ENCODE data around the gene FOXJ1.

FOXJ1 gene

GRCh38 chr17:76138234-76138895 lies 2.7 kb downstream of the FOXJ1 start:
- H3K36me3 ChIP-seq (ENCODE audit: low read depth) = no peaks in the 10 kb centered on the region
- no peak for DNase-seq (ENCODE audit: low spot score)
- H3K4me1 ChIP-seq (ENCODE audit: insufficient read depth, poor library complexity, severe bottlenecking) = peaks cover 4% of the 10 kb centered on the region
- peaks cover 28% of the 10 kb centered on the region for H3K27me3 ChIP-seq (ENCODE audit: insufficient read depth, poor library complexity, severe bottlenecking)
- no peaks in the 10 kb centered on the region for H3K9me3 ChIP-seq (ENCODE audit: severe bottlenecking)
- ATAC-seq (ENCODE audit: low read depth) = no peak
- H3K27ac ChIP-seq (ENCODE audit: poor library complexity, severe bottlenecking) = no peak overlapping the region
- TF ChIP-seq CTCF (IDR thresholded peaks at IDR 0.05; ENCODE audit: poor library complexity, severe bottlenecking) = no peak
- no peak overlapping the region for H3K4me3 ChIP-seq (ENCODE audit: severe bottlenecking)

GRCh38 chr17:76137351-76138233 lies 3.5 kb downstream of the FOXJ1 start:
- no peak overlapping the region for H3K4me3 ChIP-seq (ENCODE audit: severe bottlenecking)
- H3K9me3 ChIP-seq (ENCODE audit: severe bottlenecking) = no peaks in the 10 kb centered on the region
- DNase-seq (ENCODE audit: low spot score) = no peak
- H3K36me3 ChIP-seq (ENCODE audit: low read depth) = no peaks in the 10 kb centered on the region
- H3K4me1 ChIP-seq (ENCODE audit: insufficient read depth, poor library complexity, severe bottlenecking) = peaks cover 12% of the 10 kb centered on the region
- no peak for TF ChIP-seq CTCF (IDR thresholded peaks at IDR 0.05; ENCODE audit: poor library complexity, severe bottlenecking)
- peaks cover 28% of the 10 kb centered on the region for H3K27me3 ChIP-seq (ENCODE audit: insufficient read depth, poor library complexity, severe bottlenecking)
- ATAC-seq (ENCODE audit: low read depth) = no peak
- H3K27ac ChIP-seq (ENCODE audit: poor library complexity, severe bottlenecking) = no peak overlapping the region

GRCh38 chr17:76137001-76137350 lies 4.1 kb downstream of the FOXJ1 start:
- DNase-seq (ENCODE audit: low spot score) (no peak), ATAC-seq (ENCODE audit: low read depth) (no peak)
- Histone ChIP-seq H3K27me3 (ENCODE audit: insufficient read depth, poor library complexity, severe bottlenecking) (peaks cover 28% of the 10 kb centered on the region), H3K27ac (ENCODE audit: poor library complexity, severe bottlenecking) (no peak overlapping the region), H3K4me1 (ENCODE audit: insufficient read depth, poor library complexity, severe bottlenecking) (peaks cover 16% of the 10 kb centered on the region), H3K36me3 (ENCODE audit: low read depth) (no peaks in the 10 kb centered on the region), H3K9me3 (ENCODE audit: severe bottlenecking) (no peaks in the 10 kb centered on the region), H3K4me3 (ENCODE audit: severe bottlenecking) (no peak overlapping the region)
- no peak for TF ChIP-seq CTCF (IDR thresholded peaks at IDR 0.05; ENCODE audit: poor library complexity, severe bottlenecking)

GRCh38 chr17:76136276-76137000 lies 4.6 kb downstream of the FOXJ1 start:
- Histone ChIP-seq H3K27me3 (ENCODE audit: insufficient read depth, poor library complexity, severe bottlenecking) (peaks cover 28% of the 10 kb centered on the region), H3K9me3 (ENCODE audit: severe bottlenecking) (no peaks in the 10 kb centered on the region), H3K4me3 (ENCODE audit: severe bottlenecking) (no peak overlapping the region), H3K36me3 (ENCODE audit: low read depth) (no peaks in the 10 kb centered on the region), H3K27ac (ENCODE audit: poor library complexity, severe bottlenecking) (no peak overlapping the region), H3K4me1 (ENCODE audit: insufficient read depth, poor library complexity, severe bottlenecking) (peaks cover 18% of the 10 kb centered on the region)
- no peak for ATAC-seq (ENCODE audit: low read depth)
- DNase-seq (ENCODE audit: low spot score) = no peak
- no peak for TF ChIP-seq CTCF (IDR thresholded peaks at IDR 0.05; ENCODE audit: poor library complexity, severe bottlenecking)

All from RWPE2 (cell line).